Progenitor cell of endocrine pancreas (in vitro differentiated cells): ENCODE data around the gene GARIN5A. TPM values are rescaled to one million over a fixed set of nuclear protein-coding genes. Genes with fewer than 3 reads are reported as not detected.

Source experiments
- DNase-seq: peaks from one replicate; pipeline ENCODE4 v3.0.0; 2021; ENCODE audit warnings: low spot score; ENCODE audit not compliant: unreplicated experiment
- H3K27ac Mint-ChIP-seq: 2 replicates; pipeline ENCODE4 v1.8.0; 2021; ENCODE audit warnings: mild to moderate bottlenecking, moderate library complexity, mixed read lengths
- H3K27me3 Mint-ChIP-seq: 2 replicates; pipeline ENCODE4 v1.8.0; 2021; ENCODE audit warnings: mixed read lengths
- H3K36me3 Mint-ChIP-seq: 2 replicates; pipeline ENCODE4 v1.8.0; 2022; ENCODE audit warnings: mixed read lengths; ENCODE audit not compliant: insufficient read depth
- H3K4me1 Mint-ChIP-seq: 2 replicates; pipeline ENCODE4 v1.8.0; 2021; ENCODE audit warnings: low read depth, mixed read lengths
- H3K4me3 Mint-ChIP-seq: 2 replicates; pipeline ENCODE4 v1.8.0; 2021; ENCODE audit warnings: low read depth, mild to moderate bottlenecking, moderate library complexity, mixed read lengths
- H3K9me3 Mint-ChIP-seq: 2 replicates; pipeline ENCODE4 v1.8.0; 2021; ENCODE audit warnings: low read depth, mixed read lengths
- total RNA-seq: library from RNA; stranded (reverse); gene quantifications from 2 replicates; pipeline ENCODE4 v1.2.1, GENCODE V29; 2021
- TF ChIP-seq, protein P1 (sequence below): fragments of 200-600 bp; sonication (generic); IDR thresholded peaks from one replicate; pipeline ENCODE4 v1.5.0; 2021; ENCODE audit warnings: antibody characterized with exemption, mild to moderate bottlenecking; ENCODE audit not compliant: unreplicated experiment

The GARIN5A gene
- total RNA-seq, 1 donor from 2014 or later = 11.6 TPM

DNA sequence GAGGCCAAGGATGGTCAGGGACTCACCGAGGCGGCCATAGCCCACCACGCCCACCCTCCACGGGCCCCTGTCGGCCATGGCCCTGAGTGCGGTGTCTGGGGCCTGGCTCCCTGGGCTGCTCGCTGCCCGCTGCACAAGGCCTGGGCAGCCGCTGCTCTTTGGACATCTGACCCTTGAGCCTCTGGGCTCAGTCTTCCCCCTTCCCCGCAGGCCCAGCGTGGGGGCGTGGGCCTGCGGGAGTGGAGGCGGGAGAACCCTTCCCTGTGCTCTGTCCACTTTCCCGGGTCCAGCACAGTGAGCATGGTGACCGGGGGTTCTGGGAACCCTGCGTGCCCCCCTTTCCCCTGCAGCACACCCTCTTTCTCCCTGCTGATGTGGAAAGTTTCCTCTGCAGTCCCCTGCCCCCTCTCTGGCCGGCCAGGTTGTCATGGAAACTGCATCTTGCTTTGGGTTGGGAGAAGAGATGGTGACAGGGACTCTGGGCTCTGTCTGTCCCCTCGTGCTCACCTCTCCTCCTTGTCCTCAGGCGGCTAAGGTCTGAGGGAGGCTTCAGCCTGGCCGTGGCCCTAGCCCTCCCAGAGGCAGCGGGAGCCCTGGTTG, 37.2 kb upstream of the GARIN5A start, which contains the start of gene ASPDH:
Gene ASPDH (minus strand): TSS at position 168 of the 600 bp plus-strand sequence. CDS start 90 bp downstream, at position 78.
- H3K27me3 Mint-ChIP-seq = no peaks in the 10 kb centered on the region
- peak within 1 kb of the TSS; percentile 41 for H3K27ac Mint-ChIP-seq
- no peak for DNase-seq
- TF ChIP-seq, protein P1, sequence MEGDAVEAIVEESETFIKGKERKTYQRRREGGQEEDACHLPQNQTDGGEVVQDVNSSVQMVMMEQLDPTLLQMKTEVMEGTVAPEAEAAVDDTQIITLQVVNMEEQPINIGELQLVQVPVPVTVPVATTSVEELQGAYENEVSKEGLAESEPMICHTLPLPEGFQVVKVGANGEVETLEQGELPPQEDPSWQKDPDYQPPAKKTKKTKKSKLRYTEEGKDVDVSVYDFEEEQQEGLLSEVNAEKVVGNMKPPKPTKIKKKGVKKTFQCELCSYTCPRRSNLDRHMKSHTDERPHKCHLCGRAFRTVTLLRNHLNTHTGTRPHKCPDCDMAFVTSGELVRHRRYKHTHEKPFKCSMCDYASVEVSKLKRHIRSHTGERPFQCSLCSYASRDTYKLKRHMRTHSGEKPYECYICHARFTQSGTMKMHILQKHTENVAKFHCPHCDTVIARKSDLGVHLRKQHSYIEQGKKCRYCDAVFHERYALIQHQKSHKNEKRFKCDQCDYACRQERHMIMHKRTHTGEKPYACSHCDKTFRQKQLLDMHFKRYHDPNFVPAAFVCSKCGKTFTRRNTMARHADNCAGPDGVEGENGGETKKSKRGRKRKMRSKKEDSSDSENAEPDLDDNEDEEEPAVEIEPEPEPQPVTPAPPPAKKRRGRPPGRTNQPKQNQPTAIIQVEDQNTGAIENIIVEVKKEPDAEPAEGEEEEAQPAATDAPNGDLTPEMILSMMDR = no peak
- H3K9me3 Mint-ChIP-seq = no peaks in the 10 kb centered on the region
- H3K4me1 Mint-ChIP-seq = peaks cover 6% of the 10 kb centered on the region
- H3K4me3 Mint-ChIP-seq = peak within 1 kb of the TSS; percentile 38
- H3K36me3 Mint-ChIP-seq = no peaks in the 10 kb centered on the region

DNA sequence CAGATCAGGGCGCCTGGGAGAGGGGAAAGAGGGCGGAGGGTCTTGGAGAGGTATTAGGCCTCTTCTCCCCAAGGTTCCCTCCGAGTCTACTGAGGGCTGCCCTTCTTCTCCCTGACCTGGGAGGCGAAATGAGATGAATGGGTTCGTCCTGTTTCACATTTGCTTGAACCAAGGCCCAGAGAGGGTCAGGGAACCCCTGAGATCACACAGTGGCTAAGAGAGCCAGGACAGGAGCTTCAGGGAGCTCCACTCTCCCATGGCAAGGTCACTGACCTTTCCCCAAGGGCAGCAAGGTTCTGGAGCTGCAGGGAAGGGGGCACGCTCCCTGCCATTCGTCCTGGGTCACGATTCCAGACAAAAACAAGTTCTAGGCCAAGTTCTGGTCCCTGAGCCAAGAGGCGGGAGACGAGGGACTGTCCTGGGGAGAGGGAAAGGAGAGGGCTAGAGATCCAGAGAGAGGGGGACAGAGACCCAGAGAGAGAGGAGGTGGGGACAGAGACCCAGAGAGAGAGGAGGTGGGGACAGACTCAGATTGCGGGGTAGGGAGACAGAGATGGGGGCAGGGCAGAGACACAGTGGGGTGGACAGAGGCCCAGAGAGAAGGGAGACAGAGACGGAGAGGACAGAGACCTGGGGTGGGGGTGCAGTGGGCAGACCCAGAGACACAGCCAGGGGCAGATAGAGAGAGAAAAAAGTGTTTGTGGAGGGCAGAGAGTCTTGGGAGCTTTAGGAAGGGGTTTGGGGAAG, 36.5 kb upstream of the GARIN5A start:
- H3K27ac Mint-ChIP-seq = peak overlapping the region; percentile 41
- no peaks in the 10 kb centered on the region for H3K36me3 Mint-ChIP-seq
- H3K4me3 Mint-ChIP-seq = peak overlapping the region; percentile 38
- no peaks in the 10 kb centered on the region for H3K27me3 Mint-ChIP-seq
- TF ChIP-seq, protein P1 = no peak
- H3K4me1 Mint-ChIP-seq = peaks cover 6% of the 10 kb centered on the region
- DNase-seq = no peak
- no peaks in the 10 kb centered on the region for H3K9me3 Mint-ChIP-seq

DNA sequence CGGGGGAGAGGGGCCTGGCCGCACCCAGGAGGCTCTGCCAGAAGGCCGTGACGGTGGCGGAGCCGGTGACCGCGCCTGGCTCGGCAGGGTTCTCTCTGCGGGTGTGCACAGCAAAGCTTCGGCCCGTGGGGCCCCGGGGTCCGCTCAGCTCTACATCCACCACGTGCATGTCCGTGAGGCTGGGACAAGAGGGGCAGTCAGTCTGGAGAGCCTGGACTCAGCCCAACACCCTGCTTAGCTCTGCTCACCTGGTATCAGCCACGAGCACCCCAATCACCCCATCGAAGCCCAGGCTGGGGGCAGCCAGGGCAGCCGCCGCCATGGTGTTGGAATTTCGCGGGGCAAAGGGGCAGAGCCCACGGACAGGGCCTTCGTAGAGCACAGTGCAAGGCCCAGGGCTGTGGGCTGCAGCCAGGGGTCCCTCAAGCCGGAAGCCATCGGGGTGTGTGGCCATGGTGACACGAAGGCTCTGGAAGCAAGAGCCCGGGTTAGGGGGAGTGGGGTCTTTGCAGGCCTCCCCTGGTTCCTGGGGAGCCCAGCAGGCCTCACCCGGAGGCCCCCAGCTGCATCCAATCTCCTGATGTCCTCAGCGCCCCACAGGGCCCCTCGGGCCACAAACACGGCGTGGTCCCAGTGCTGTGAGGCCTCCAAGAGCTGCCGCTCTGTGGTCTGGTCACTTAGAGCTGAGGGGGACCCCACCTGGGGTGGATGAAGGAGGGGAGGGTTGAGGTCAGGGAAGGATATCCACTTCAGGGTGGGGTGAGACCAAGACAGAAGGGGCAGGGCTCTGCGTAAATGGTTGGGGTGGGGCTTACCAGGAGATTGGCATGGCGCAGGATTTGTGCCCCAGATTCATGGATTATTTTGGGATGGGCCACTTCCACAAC, 35.7 kb upstream of the GARIN5A start:
- no peak for DNase-seq
- Mint-ChIP-seq H3K9me3 (no peaks in the 10 kb centered on the region), H3K36me3 (no peaks in the 10 kb centered on the region), H3K27me3 (no peaks in the 10 kb centered on the region), H3K27ac (no peak overlapping the region), H3K4me1 (peaks cover 6% of the 10 kb centered on the region), H3K4me3 (no peak overlapping the region)
- TF ChIP-seq, protein P1 = no peak

DNA sequence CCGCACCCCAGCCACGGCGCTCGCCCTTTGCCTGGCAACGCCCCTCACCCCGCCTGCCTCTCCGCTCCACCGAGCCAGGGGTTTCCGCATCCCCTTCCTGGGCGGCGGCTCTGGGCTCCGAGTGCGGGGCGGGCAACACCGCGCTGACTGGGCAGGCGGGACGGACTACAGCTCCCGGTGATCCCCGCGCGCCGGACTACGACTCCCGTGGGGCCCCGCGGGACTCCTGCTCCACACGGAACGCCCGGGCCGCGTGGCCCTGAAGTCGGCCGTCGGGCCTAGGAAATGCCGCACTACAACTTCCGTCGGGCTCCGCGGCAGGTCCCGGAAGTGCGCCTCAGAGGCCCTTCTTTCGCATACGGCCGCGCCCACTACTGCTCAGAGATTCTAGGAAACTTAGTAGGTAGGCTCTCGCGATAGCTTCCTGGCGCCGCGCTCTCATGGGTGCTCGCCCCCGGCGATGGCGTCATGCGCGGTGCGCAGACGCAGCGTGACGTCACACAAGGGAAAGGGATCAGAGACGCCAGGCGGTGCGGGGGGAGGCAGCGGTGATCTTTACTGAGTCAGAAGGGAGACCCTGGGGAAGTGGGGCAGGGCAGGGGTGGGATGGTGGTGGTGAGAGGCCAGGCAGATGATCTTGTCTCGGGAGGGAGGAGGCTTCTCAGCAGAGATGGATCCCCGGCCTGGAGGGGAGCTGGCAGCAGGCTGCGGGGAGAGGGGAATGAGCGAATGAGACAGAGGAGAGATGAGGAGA, 34.6 kb upstream of the GARIN5A start, which contains the start of gene JOSD2:
Gene JOSD2 (minus strand): TSS at position 123 of the 754 bp plus-strand sequence. CDS start 760 bp downstream, outside the sequence.
- TF ChIP-seq, protein P1 = no peak
- peak within 1 kb of the TSS; percentile 80 for H3K4me3 Mint-ChIP-seq
- H3K4me1 Mint-ChIP-seq = peaks cover 6% of the 10 kb centered on the region
- H3K36me3 Mint-ChIP-seq = no peaks in the 10 kb centered on the region
- no peaks in the 10 kb centered on the region for H3K9me3 Mint-ChIP-seq
- H3K27me3 Mint-ChIP-seq = no peaks in the 10 kb centered on the region
- DNase-seq = peak; percentile 90
- H3K27ac Mint-ChIP-seq = peak within 1 kb of the TSS; percentile 98
